GM12878 (cell line): ENCODE results near the gene NAT8L. TPM values are rescaled to one million over a fixed set of nuclear protein-coding genes. Genes with fewer than 3 reads are reported as not detected.
"Not testable (repeated sequence)": the region's sequence is repeated elsewhere in the genome, so short reads cannot be mapped to it uniquely, and the experiment has no call there.

Experiments
- ATAC-seq: fragments of 200-7000 bp; cut with Tn5 transposase; 3 replicates; pipeline ENCODE4 v1.9.1; 2020; ENCODE audit warnings: mild to moderate bottlenecking, moderate library complexity
- BruUV-seq: library from RNA; stranded (reverse); fragments of 400-500 nt; replicated peaks from 2 replicates; lab custom pipeline; 2021; lab: Mats Ljungman, UMichigan
- CTCF ChIA-PET: fragments of 300-600 bp; sonication (Branson Sonifier 250); formaldehyde crosslinking; extraction: SDS; loops from one replicate; lab custom pipeline; 2021; ENCODE audit warnings: inconsistent platforms; lab: Yijun Ruan, JAX
- POLR2A ChIA-PET: fragments of 350-600 bp; formaldehyde crosslinking; extraction: SDS; loops from one replicate; lab custom pipeline; 2021; ENCODE audit warnings: inconsistent platforms; lab: Charles Lee
- RAD21 ChIA-PET: fragments of 300-600 bp; sonication (Branson Sonifier 250); formaldehyde crosslinking; loops from one replicate; lab custom pipeline; 2023; ENCODE audit warnings: antibody characterized with exemption; ENCODE audit not compliant: unreplicated experiment; lab: Charles Lee
- SMC1A ChIA-PET: fragments of 300-600 bp; sonication (Branson Sonifier 250); formaldehyde crosslinking; loops from one replicate; lab custom pipeline; 2023; ENCODE audit not compliant: unreplicated experiment, uncharacterized antibody; lab: Charles Lee
- DNase-seq: peaks from one replicate; pipeline ENCODE4 v3.0.0-alpha.2; 2011; ENCODE audit warnings: low read depth, low spot score
- FAIRE-seq: peaks from 3 replicates; lab custom pipeline; 2011; peaks lifted over from hg19 to GRCh38; lab: Jason Lieb, UNC
- H2AFZ ChIP-seq: 2 replicates; pipeline ENCODE4 v1.6.0; 2011; ENCODE audit warnings: low read depth, low read length, control low read depth; ENCODE audit not compliant: control insufficient read depth
- H3K27ac ChIP-seq: 2 replicates; pipeline ENCODE4 v1.5.1; 2011; ENCODE audit warnings: control low read depth; ENCODE audit not compliant: control insufficient read depth, insufficient read depth
- H3K27me3 ChIP-seq, 2 experiments: replicated peaks in 1 of 2; 2 replicates each; pipeline versions ENCODE4 v1.6.0 to v1.6.1; 2011; ENCODE audit warnings: low read length in 1 of 2; ENCODE audit not compliant: control insufficient read depth in 2 of 2, insufficient read depth in 2 of 2
- H3K36me3 ChIP-seq, 2 experiments: 2 replicates each; pipeline ENCODE4 v1.5.1; 2011; ENCODE audit warnings: low read length in 1 of 2; ENCODE audit not compliant: control insufficient read depth in 2 of 2, insufficient read depth in 2 of 2
- H3K4me1 ChIP-seq: 2 replicates; pipeline ENCODE4 v1.6.1; 2011; ENCODE audit warnings: mild to moderate bottlenecking, low read length, moderate library complexity, mixed read lengths; ENCODE audit not compliant: control insufficient read depth, insufficient read depth
- H3K4me2 ChIP-seq: 2 replicates; pipeline ENCODE4 v1.6.0; 2011; ENCODE audit warnings: control low read depth; ENCODE audit not compliant: control insufficient read depth, insufficient read depth
- H3K4me3 ChIP-seq: fragments of 200-600 bp; sonication (generic); 2 replicates; pipeline ENCODE4 v1.5.1; 2016
- H3K79me2 ChIP-seq: 2 replicates; pipeline ENCODE4 v1.6.0; 2011; ENCODE audit warnings: low read length; ENCODE audit not compliant: control insufficient read depth, insufficient read depth
- H3K9ac ChIP-seq: 2 replicates; pipeline ENCODE4 v1.8.0; 2011; ENCODE audit warnings: low read length, control low read depth, mixed read lengths; ENCODE audit not compliant: control insufficient read depth, insufficient read depth
- H3K9me3 ChIP-seq: replicated peaks from 3 replicates; pipeline ENCODE4 v1.5.1; 2011; ENCODE audit warnings: mild to moderate bottlenecking, low read length; ENCODE audit not compliant: control insufficient read depth, insufficient read depth
- H4K20me1 ChIP-seq: 2 replicates; pipeline ENCODE4 v1.6.0; 2011; ENCODE audit not compliant: control insufficient read depth, insufficient read depth
- CEBPZ ChIP-seq: fragments of 150-350 bp; IDR thresholded peaks from 2 replicates; pipeline ENCODE4 v1.6.1; 2016; ENCODE audit warnings: low read depth, low read length
- FOS ChIP-seq: IDR thresholded peaks from 3 replicates; pipeline ENCODE4 v1.6.1; 2011; ENCODE audit warnings: borderline replicate concordance; ENCODE audit not compliant: insufficient read length; ENCODE audit errors: extremely low read depth
- IRF3 ChIP-seq: fragments of 450-650 bp; IDR thresholded peaks from 2 replicates; pipeline ENCODE4 v1.6.1; 2014; ENCODE audit warnings: mild to moderate bottlenecking
- RELB ChIP-seq: fragments of 450-650 bp; IDR thresholded peaks from 2 replicates; pipeline ENCODE4 v1.6.1; 2017; ENCODE audit warnings: low read depth, mild to moderate bottlenecking, moderate library complexity
- YBX1 ChIP-seq: fragments of 450-650 bp; IDR thresholded peaks from 2 replicates; pipeline ENCODE4 v1.6.1; 2016; ENCODE audit warnings: antibody characterized with exemption
- WGBS: methylation state at CpG from one replicate; pipeline ENCODE4 v1.1.6; 2016; ENCODE audit warnings: low lambda C conversion rate; ENCODE audit not compliant: insufficient replicate concordance, insufficient coverage; ENCODE audit errors: missing lambda C conversion rate; 5-methylcytosine and 5-hydroxymethylcytosine counted together
- in situ Hi-C: fragments of 300-500 bp; cut with MboI; formaldehyde crosslinking; loops from 9 replicates; pipeline ENCODE4 v1.14.3; 2018; ENCODE audit warnings: mixed read lengths
- intact Hi-C: fragments of 100-400 bp; cut with micrococcal nuclease; formaldehyde crosslinking; loops from one replicate; pipeline ENCODE4 v1.14.2; 2022; ENCODE audit not compliant: unreplicated experiment
- polyA plus RNA-seq, 11 experiments: library from polyadenylated mRNA; depleted of rRNA in 4 of 11; unstranded in 6 of 11; stranded (reverse) in 5 of 11; fragments of >200 nt; fragmentation: Nextera tagmentation in 4 of 11; fragmentation: Illumina TruSeq in 1 of 11; extraction: Ambion mirVana in 4 of 11; extraction: Trizol in 1 of 11; gene quantifications; 1 replicate in 1 of 11; 2 replicates in 10 of 11; pipeline versions ENCODE4 v1.2.1 to v1.2.3, GENCODE V29; 2011 to 2016; ENCODE audit warnings: inconsistent platforms in 2 of 11, missing spikeins in 2 of 11, low read depth in 1 of 11
- total RNA-seq, 4 experiments: library from RNA; depleted of rRNA in 3 of 4; stranded (reverse); fragments of >200 nt in 3 of 4; fragmentation: Illumina TruSeq in 1 of 4; extraction: Trizol in 1 of 4; gene quantifications; 2 replicates each; pipeline versions ENCODE4 v1.2.1 to v1.2.3, GENCODE V29; 2013 to 2021
- TF ChIP-seq, protein P1 (sequence below): IDR thresholded peaks from 2 replicates; pipeline ENCODE4 v1.6.1; 2012; ENCODE audit warnings: low read depth, low read length, improper control_type of control experiment

The NAT8L gene
- total and polyA plus RNA-seq, 10 of the 15 experiments (the other 5 are each of a cell fraction or from before 2014, with no cell fraction given), result 0.01 to 0.31 (median 0.11) TPM; not detected in 5

- no peak for TF ChIP-seq RELB
Measured at GRCh38 chr4:2015008-2015407, 44.1 kb upstream of the NAT8L start (continued).

GRCh38 chr4:2021358-2022018 lies 37.6 kb upstream of the NAT8L start:
- ATAC-seq, H2AFZ ChIP-seq, H3K27me3 ChIP-seq, H3K4me3 ChIP-seq, H3K4me1 ChIP-seq, H4K20me1 ChIP-seq, H3K36me3 ChIP-seq, H3K79me2 ChIP-seq, H3K4me2 ChIP-seq, DNase-seq, CTCF ChIA-PET, FAIRE-seq, in situ Hi-C loops, BruUV-seq, H3K27ac ChIP-seq, POLR2A ChIA-PET, H3K9me3 ChIP-seq, H3K9ac ChIP-seq, RAD21 ChIA-PET, SMC1A ChIA-PET, intact Hi-C loops: not testable (repeated sequence)
- WGBS, result 36% methylated on average over 15 of the region's 15 CpGs

DNA sequence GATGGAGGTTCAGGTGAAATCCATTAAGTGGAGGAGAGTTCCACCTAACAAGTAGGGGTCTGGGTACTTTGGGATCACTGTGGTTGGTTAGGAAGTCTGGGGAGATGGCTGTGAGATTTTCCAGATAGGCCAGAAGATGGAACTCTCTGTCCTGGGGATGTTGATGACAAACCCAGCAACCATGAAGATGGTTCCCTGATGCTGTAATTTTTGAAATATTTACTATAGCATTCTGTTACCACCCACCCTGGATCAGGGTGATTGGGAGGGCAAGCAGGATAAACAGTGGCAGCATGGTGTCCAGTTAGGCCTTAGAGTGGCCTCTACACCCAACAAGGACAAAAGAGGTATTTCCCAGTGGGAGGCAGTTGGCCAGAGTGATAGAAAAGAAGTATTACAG lies 34.4 kb upstream of the NAT8L start:
- H3K27ac ChIP-seq, result no peak overlapping the region
- ChIA-PET POLR2A (no interaction called here), CTCF (no interaction called here), RAD21 (no interaction called here), SMC1A (no interaction called here)
- no peaks in the 10 kb centered on the region for H4K20me1 ChIP-seq
- intact Hi-C loops (no loop called here), in situ Hi-C loops (no loop called here)
- H3K9me3 ChIP-seq, result no peaks in the 10 kb centered on the region; the same call in 2 of the 3 replicates
- no peaks in the 10 kb centered on the region for H3K4me1 ChIP-seq
- no peaks in the 10 kb centered on the region for H3K79me2 ChIP-seq
- peaks cover 0 to 2% of the 10 kb centered on the region in 2 experiments; a peak in 1 of 4 replicates for H3K27me3 ChIP-seq
- no peak overlapping the region for H3K4me3 ChIP-seq
- H3K9ac ChIP-seq, result no peak overlapping the region
- BruUV-seq, result no TSS peak
- FAIRE-seq (no peak), DNase-seq (no peak), ATAC-seq (no peak)
- H3K4me2 ChIP-seq, result no peak overlapping the region
- H3K36me3 ChIP-seq, result no peaks in the 10 kb centered on the region
- H2AFZ ChIP-seq, result no peak overlapping the region
- TF ChIP-seq FOS, result no peak
- TF ChIP-seq YBX1, result no peak
- TF ChIP-seq IRF3, result no peak
- TF ChIP-seq, protein P1, sequence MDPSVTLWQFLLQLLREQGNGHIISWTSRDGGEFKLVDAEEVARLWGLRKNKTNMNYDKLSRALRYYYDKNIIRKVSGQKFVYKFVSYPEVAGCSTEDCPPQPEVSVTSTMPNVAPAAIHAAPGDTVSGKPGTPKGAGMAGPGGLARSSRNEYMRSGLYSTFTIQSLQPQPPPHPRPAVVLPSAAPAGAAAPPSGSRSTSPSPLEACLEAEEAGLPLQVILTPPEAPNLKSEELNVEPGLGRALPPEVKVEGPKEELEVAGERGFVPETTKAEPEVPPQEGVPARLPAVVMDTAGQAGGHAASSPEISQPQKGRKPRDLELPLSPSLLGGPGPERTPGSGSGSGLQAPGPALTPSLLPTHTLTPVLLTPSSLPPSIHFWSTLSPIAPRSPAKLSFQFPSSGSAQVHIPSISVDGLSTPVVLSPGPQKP, result no peak
- TF ChIP-seq CEBPZ, result no peak
